ENCODE data around the gene CCDC28A.

- TF ChIP-seq CTCF (IDR thresholded peaks at IDR 0.05) (no peak), EP300 (IDR thresholded peaks at IDR 0.05) (no peak)
Measured at GRCh38 chr6:138817799-138818198, 44.2 kb downstream of the CCDC28A start.

Measured in sigmoid colon (tissue), 4 donors.